Left lung (tissue), 14 donors: Measurements from ENCODE around the gene L3HYPDH. TPM values are rescaled to one million over a fixed set of nuclear protein-coding genes. Genes with fewer than 3 reads are reported as not detected.

Source experiments
- ATAC-seq: fragments of 200-7000 bp; cut with Tn5 transposase; one replicate; pipeline ENCODE4 v1.9.1; 2020; ENCODE audit warnings: moderate library complexity
- DNase-seq, 4 donors: peaks; one replicate each; pipeline ENCODE4 v3.0.0-alpha.2; 2013 to 2020
- H3K27ac ChIP-seq, 2 donors: fragments of 200-600 bp; sonication (generic) in 1 of 2; one replicate each; pipeline versions ENCODE4 v1.5.0 to v1.8.0; 2020 to 2021
- H3K27me3 ChIP-seq, 2 donors: fragments of 200-600 bp; sonication (generic) in 1 of 2; one replicate each; pipeline versions ENCODE4 v1.5.0 to v1.8.0; 2020 to 2021
- H3K36me3 ChIP-seq, 2 donors: fragments of 200-600 bp; sonication (generic) in 1 of 2; one replicate each; pipeline versions ENCODE4 v1.5.0 to v1.8.0; 2020 to 2021
- H3K4me1 ChIP-seq, 2 donors: fragments of 200-600 bp; one replicate each; pipeline ENCODE4 v1.8.0; 2021
- H3K4me3 ChIP-seq, 2 donors: fragments of 200-600 bp; sonication (generic) in 1 of 2; one replicate each; pipeline versions ENCODE4 v1.5.0 to v1.8.0; 2020 to 2021; ENCODE audit warnings: mild to moderate bottlenecking in 1 of 2
- H3K9me3 ChIP-seq, 2 donors: fragments of 200-600 bp; sonication (generic) in 1 of 2; one replicate each; pipeline versions ENCODE4 v1.5.0 to v1.8.0; 2020 to 2021
- CTCF ChIP-seq, 2 donors: fragments of 200-600 bp; sonication (generic) in 1 of 2; IDR thresholded peaks; one replicate each; pipeline versions ENCODE4 v1.5.0 to v1.8.0; 2021; ENCODE audit warnings: antibody characterized with exemption in 2 of 2
- intact Hi-C, 2 donors: fragments of 100-400 bp; cut with DNase I; formaldehyde crosslinking; loops; one replicate each; pipeline versions ENCODE4 v1.11.2 to v1.14.2; 2022
- long read RNA-seq, 12 donors: library from polyadenylated mRNA in 2 of 12; unstranded in 2 of 12; transcript quantifications; one replicate each; pipeline ENCODE4 v2.0.0 and lab custom pipeline, GENCODE V29; 2019 to 2026
- polyA plus RNA-seq, 6 donors: library from polyadenylated mRNA; unstranded; fragments of 120-200 nt; gene quantifications; one replicate each; pipeline ENCODE4 v1.2.1, GENCODE V29; 2013; ENCODE audit not compliant: insufficient read length in 6 of 6
- total RNA-seq, 2 donors: library from RNA; stranded (reverse); fragmentation: NEBNext Ultra II Directional; extraction: Animal tissue kit (Norgen Biotek cat#: 25700); gene quantifications; one replicate each; pipeline ENCODE4 v1.2.1, GENCODE V29; 2021
- donor health status: DM: no; HTN: yes; CAD: no.
- donor health status: DM: no; HTN: no; CAD: no.

L3HYPDH gene
- total RNA-seq (10 to 100 TPM; 15.8 to 21.2 TPM), polyA plus RNA-seq (10 to 100 TPM; 37.3 to 54.9 (median 47.6) TPM)
- long read RNA-seq, donor 1, partial matches to known transcripts: 0 of 5 reads
- long read RNA-seq, donor 1, other reads (novel, unspliced or antisense): 0 of 5 reads
- long read RNA-seq, donor 2, transcript L3HYPDH-201 (5 exons, 1,527 nt): major isoform, 5 of 16 reads
- long read RNA-seq, donor 2, partial matches to known transcripts: 0 of 16 reads
- long read RNA-seq, donor 2, other reads (novel, unspliced or antisense): 0 of 16 reads
- long read RNA-seq, donor 3, partial matches to known transcripts: 0 of 6 reads
- long read RNA-seq, donor 3, other reads (novel, unspliced or antisense): 0 of 6 reads
- long read RNA-seq, donor 4, transcript L3HYPDH-201 (5 exons, 1,527 nt): major isoform, 7 of 8 reads
- long read RNA-seq, donor 4, partial matches to known transcripts: 0 of 8 reads
- long read RNA-seq, donor 4, other reads (novel, unspliced or antisense): 1 of 8 reads
- long read RNA-seq, donor 5, partial matches to known transcripts: 0 of 5 reads
- long read RNA-seq, donor 5, other reads (novel, unspliced or antisense): 0 of 5 reads
- long read RNA-seq, donor 6, partial matches to known transcripts: 0 of 8 reads
- long read RNA-seq, donor 6, other reads (novel, unspliced or antisense): 0 of 8 reads
- long read RNA-seq, donor 7, partial matches to known transcripts: 0 of 10 reads
- long read RNA-seq, donor 7, other reads (novel, unspliced or antisense): 0 of 10 reads
- long read RNA-seq, donor 8, partial matches to known transcripts: 0 of 6 reads
- long read RNA-seq, donor 8, other reads (novel, unspliced or antisense): 0 of 6 reads
- long read RNA-seq, donor 9: 0 reads
- long read RNA-seq, donor 10, transcript L3HYPDH-201 (5 exons, 1,527 nt): major isoform, 5 of 5 reads
- long read RNA-seq, donor 10, partial matches to known transcripts: 0 of 5 reads
- long read RNA-seq, donor 10, other reads (novel, unspliced or antisense): 0 of 5 reads
- long read RNA-seq, donor 11, partial matches to known transcripts: 0 of 5 reads
- long read RNA-seq, donor 11, other reads (novel, unspliced or antisense): 0 of 5 reads
- long read RNA-seq, donor 12, transcript L3HYPDH-205 (4 exons, 758 nt): major isoform, 5 of 18 reads
- long read RNA-seq, donor 12, partial matches to known transcripts: 12 of 18 reads
- long read RNA-seq, donor 12, other reads (novel, unspliced or antisense): 0 of 18 reads

GRCh38 chr14:59483819-59484638 lies at the start of gene L3HYPDH, which contains the start of gene JKAMP:
TSS of gene L3HYPDH (minus strand) at chr14:59484408. CDS start at chr14:59484316, 92 bp downstream.
TSS of gene JKAMP (plus strand) at chr14:59484517. CDS start at chr14:59484590, 73 bp downstream.
- H3K4me3 ChIP-seq: peak within 1 kb of the TSS; percentile 93 to 94
- H3K27ac ChIP-seq: peak within 1 kb of the TSS; percentile 93 to 96
- H3K9me3 ChIP-seq: no peaks in the 10 kb centered on the region
- DNase-seq (peak; percentile 97 to 99 (median 98)), ATAC-seq (peak; percentile 97)
- peak; percentile 57 to 64 for TF ChIP-seq CTCF (IDR thresholded peaks at IDR 0.05)
- H3K27me3 ChIP-seq: no peaks in the 10 kb centered on the region
- peaks cover 22 to 71% of the 10 kb centered on the region in 2 donors for H3K4me1 ChIP-seq
- peaks cover 0 to 4% of the 10 kb centered on the region in 2 donors for H3K36me3 ChIP-seq
- intact Hi-C loops: no loop called here

- H3K27me3 ChIP-seq: no peaks in the 10 kb centered on the region
- peaks cover 0 to 6% of the 10 kb centered on the region in 2 donors for H3K9me3 ChIP-seq
- H3K4me3 ChIP-seq: no peak overlapping the region
- H3K4me1 ChIP-seq: no peaks in the 10 kb centered on the region
- intact Hi-C loops: no loop called here
- DNase-seq (no peak), ATAC-seq (no peak)
- no peak for TF ChIP-seq CTCF (IDR thresholded peaks at IDR 0.05)
- no peaks in the 10 kb centered on the region for H3K36me3 ChIP-seq
- H3K27ac ChIP-seq: no peak overlapping the region
These were observed 48.2 kb upstream of the L3HYPDH start for GRCh38 chr14:59532419-59532818.

GRCh38 chr14:59530349-59530748 lies 46.1 kb upstream of the L3HYPDH start:
- intact Hi-C loops: no loop called here
- Histone ChIP-seq H3K27ac (no peak overlapping the region), H3K4me1 (no peaks in the 10 kb centered on the region), H3K4me3 (no peak overlapping the region), H3K36me3 (no peaks in the 10 kb centered on the region), H3K9me3 (peaks cover 0 to 6% of the 10 kb centered on the region in 2 donors), H3K27me3 (no peaks in the 10 kb centered on the region)
- DNase-seq: no peak
- no peak for ATAC-seq
- no peak for TF ChIP-seq CTCF (IDR thresholded peaks at IDR 0.05)

- ATAC-seq (no peak), DNase-seq (no peak)
- Histone ChIP-seq H3K4me1 (no peaks in the 10 kb centered on the region), H3K36me3 (no peaks in the 10 kb centered on the region), H3K27me3 (no peaks in the 10 kb centered on the region), H3K4me3 (no peak overlapping the region), H3K27ac (no peak overlapping the region), H3K9me3 (peaks cover 0 to 6% of the 10 kb centered on the region in 2 donors)
- no peak for TF ChIP-seq CTCF (IDR thresholded peaks at IDR 0.05)
- intact Hi-C loops: no loop called here
These were observed 45.0 kb upstream of the L3HYPDH start for GRCh38 chr14:59529189-59529588.
